ENCODE results near the gene LRRC8B. TPM values are rescaled to one million over a fixed set of nuclear protein-coding genes. Genes with fewer than 3 reads are reported as not detected.

LRRC8B gene
- total RNA-seq, 4 donors from 2014 or later = 27.1 to 48.0 (median 35.1) TPM

- Histone ChIP-seq H3K27me3 (no peaks in the 10 kb centered on the region), H3K36me3 (peaks cover 0 to 5% (median 0%) of the 10 kb centered on the region in 3 donors), H3K9me3 (peaks cover 0 to 10% (median 4%) of the 10 kb centered on the region in 4 donors), H3K4me3 (no peak overlapping the region), H3K27ac (no peak overlapping the region), H3K4me1 (peaks cover 0 to 10% (median 0%) of the 10 kb centered on the region in 4 donors)
- no peak for DNase-seq (ENCODE audit: low spot score in 2 of 2)
- 81 to 85% methylated on average over 9 of the region's 9 CpGs for WGBS, 2 donors
- no peak for TF ChIP-seq EP300 (IDR thresholded peaks at IDR 0.05)
- no peak for TF ChIP-seq CTCF (IDR thresholded peaks at IDR 0.05)
- TF ChIP-seq POLR2A (IDR thresholded peaks at IDR 0.05) = no peak
Observed at GRCh38 chr1:89644119-89644814, 119.6 kb downstream of the LRRC8B start.

GRCh38 chr1:89646259-89646658, 121.6 kb downstream of the LRRC8B start:
- Histone ChIP-seq H3K27ac (no peak overlapping the region), H3K9me3 (peaks cover 0 to 10% (median 4%) of the 10 kb centered on the region in 4 donors), H3K4me1 (peaks cover 0 to 18% (median 0%) of the 10 kb centered on the region in 4 donors), H3K27me3 (no peaks in the 10 kb centered on the region), H3K4me3 (no peak overlapping the region), H3K36me3 (peaks cover 0 to 5% (median 0%) of the 10 kb centered on the region in 3 donors)
- TF ChIP-seq POLR2A (IDR thresholded peaks at IDR 0.05) (no peak), CTCF (IDR thresholded peaks at IDR 0.05) (no peak), EP300 (IDR thresholded peaks at IDR 0.05) (no peak)
- WGBS, 2 donors = 39 to 48% methylated on average over 1 of the region's 1 CpG
- DNase-seq (ENCODE audit: low spot score in 2 of 2) = no peak

Other genes with a start within 250 kb of the LRRC8B start
- not detected for gene GBP6, start 160.8 kb upstream of the LRRC8B start, total RNA-seq
- gene LRRC8C, start 108.3 kb downstream of the LRRC8B start, total RNA-seq = 10 to 100 TPM; 16.5 to 23.8 (median 20.2) TPM